ENCODE measurements around the gene ITPKC. TPM values are rescaled to one million over a fixed set of nuclear protein-coding genes. Genes with fewer than 3 reads are reported as not detected.

The ITPKC gene
- total and polyA plus RNA-seq, 10 of the 15 experiments (the other 5 are each of a cell fraction or from before 2014, with no cell fraction given) = 0.03 to 6.4 (median 3.5) TPM

GRCh38 chr19:40668991-40669614, 47.8 kb upstream of the ITPKC start:
- in situ Hi-C loops (cut with MboI) (no loop called here), intact Hi-C loops (cut with micrococcal nuclease; ENCODE audit: unreplicated experiment) (no loop called here)
- ChIA-PET POLR2A (no interaction called here), RAD21 (ENCODE audit: unreplicated experiment) (no interaction called here), CTCF (no interaction called here), SMC1A (ENCODE audit: uncharacterized antibody, unreplicated experiment) (no interaction called here)
- Histone ChIP-seq H3K4me1 (ENCODE audit: control insufficient read depth, insufficient read depth, low read length) (no peaks in the 10 kb centered on the region), H3K27me3 (replicated peaks in 1 of 2; ENCODE audit: control insufficient read depth in 2 of 2, insufficient read depth in 2 of 2, low read length in 1 of 2) (no peaks in the 10 kb centered on the region), H3K27ac (ENCODE audit: control insufficient read depth, insufficient read depth) (no peak overlapping the region), H3K9ac (ENCODE audit: control insufficient read depth, insufficient read depth, low read length) (no peak overlapping the region), H3K9me3 (replicated peaks; ENCODE audit: control insufficient read depth, insufficient read depth, low read length) (peaks cover 5% of the 10 kb centered on the region; the same call in 2 of the 3 replicates), H3K36me3 (ENCODE audit: control insufficient read depth in 2 of 2, insufficient read depth in 2 of 2, low read length in 1 of 2) (peaks cover 2 to 8% of the 10 kb centered on the region in 2 experiments; a peak in 2 of 4 replicates), H3K79me2 (ENCODE audit: control insufficient read depth, insufficient read depth, low read length) (no peaks in the 10 kb centered on the region), H4K20me1 (ENCODE audit: control insufficient read depth, insufficient read depth) (no peaks in the 10 kb centered on the region), H3K4me2 (ENCODE audit: control insufficient read depth, insufficient read depth) (no peak overlapping the region), H2AFZ (ENCODE audit: control insufficient read depth, low read depth, low read length) (no peak overlapping the region), H3K4me3 (no peak overlapping the region)
- TF ChIP-seq MYC (IDR thresholded peaks at IDR 0.05; ENCODE audit: insufficient read depth, insufficient read length, insufficient replicate concordance, low read length, severe bottlenecking) = no peak
- TF ChIP-seq EZH2 (IDR thresholded peaks at IDR 0.05; ENCODE audit: borderline replicate concordance, control insufficient read depth, low read depth, low read length) = no peak
- no peak for TF ChIP-seq ZNF592 (IDR thresholded peaks at IDR 0.05)
- no peak for TF ChIP-seq BCL11A (IDR thresholded peaks at IDR 0.05; ENCODE audit: low read depth, low read length)
- no peak for TF ChIP-seq ETV6 (conservative IDR thresholded peaks at IDR 0.05 in 1 of 2, IDR thresholded peaks at IDR 0.05 in 1 of 2; ENCODE audit: borderline replicate concordance in 1 of 2, low read depth in 1 of 2)
- TF ChIP-seq PRDM15 (CRISPR knock-in tag; IDR thresholded peaks at IDR 0.05) = no peak
- no peak for TF ChIP-seq ZNF24 (IDR thresholded peaks at IDR 0.05)
- no peak for TF ChIP-seq NR2C1 (IDR thresholded peaks at IDR 0.05)
- no peak for TF ChIP-seq CUX1 (IDR thresholded peaks at IDR 0.05; ENCODE audit: insufficient replicate concordance, low read depth, low read length)
- ATAC-seq (no peak), DNase-seq (ENCODE audit: low read depth, low spot score) (no peak), FAIRE-seq (no peak)
- BruUV-seq (replicated peaks) = no TSS peak
- WGBS (ENCODE audit: insufficient coverage, insufficient replicate concordance, low lambda C conversion rate, missing lambda C conversion rate) = 63% methylated on average over 7 of the region's 7 CpGs

Data from GM12878 (cell line).